Thyroid gland (tissue), 4 donors: Measurements from ENCODE around the gene GPD1L. TPM values are rescaled to one million over a fixed set of nuclear protein-coding genes. Genes with fewer than 3 reads are reported as not detected.

ENCODE experiments used
- DNase-seq, 2 donors: peaks; one replicate each; pipeline ENCODE4 v3.0.0-alpha.2; 2019
- H3K27ac ChIP-seq, 3 donors: fragments of 200-600 bp; sonication (generic); 1 replicate in 2 of 3; 2 replicates in 1 of 3; pipeline ENCODE4 v1.5.1; 2016 to 2019; ENCODE audit warnings: mild to moderate bottlenecking in 1 of 3, moderate library complexity in 1 of 3
- H3K27me3 ChIP-seq: fragments of 200-600 bp; sonication (generic); one replicate; pipeline ENCODE4 v1.5.1; 2019
- H3K36me3 ChIP-seq, 2 donors: fragments of 200-600 bp; sonication (generic); one replicate each; pipeline ENCODE4 v1.5.1; 2016 to 2019
- H3K4me1 ChIP-seq, 2 donors: fragments of 200-600 bp; sonication (generic); one replicate each; pipeline ENCODE4 v1.5.1; 2017 to 2019
- H3K4me3 ChIP-seq, 3 donors: fragments of 200-600 bp; sonication (generic); replicated peaks in 1 of 3; 1 replicate in 2 of 3; 2 replicates in 1 of 3; pipeline ENCODE4 v1.5.1; 2016; ENCODE audit warnings: mild to moderate bottlenecking in 1 of 3
- H3K9me3 ChIP-seq: fragments of 200-600 bp; sonication (generic); one replicate; pipeline ENCODE4 v1.5.1; 2017
- CTCF ChIP-seq, 6 experiments: fragments of 200-600 bp in 3 of 6; fragments of 450-650 bp in 3 of 6; sonication (generic) in 3 of 6; IDR thresholded peaks; one replicate each; pipeline ENCODE4 v1.5.1; 2016 to 2019; ENCODE audit warnings: antibody characterized with exemption in 6 of 6, mild to moderate bottlenecking in 2 of 6, inconsistent platforms in 1 of 6, moderate library complexity in 1 of 6
- POLR2A ChIP-seq, 2 donors: fragments of 450-650 bp; IDR thresholded peaks; one replicate each; pipeline ENCODE4 v1.6.1; 2017; ENCODE audit warnings: antibody characterized with exemption in 2 of 2, mild to moderate bottlenecking in 2 of 2, moderate library complexity in 1 of 2
- WGBS, 2 donors: methylation state at CpG; one replicate each; pipeline ENCODE4 v1.1.5; 2017; 5-methylcytosine and 5-hydroxymethylcytosine counted together
- intact Hi-C: fragments of 100-400 bp; cut with DNase I; formaldehyde crosslinking; loops from one replicate; pipeline ENCODE4 v1.15.1; 2023
- total RNA-seq, 4 donors: library from RNA; depleted of rRNA; stranded (reverse); fragments of >200 nt; gene quantifications; one replicate each; pipeline ENCODE4 v1.2.3, GENCODE V29; 2016

Gene GPD1L
- total RNA-seq, 4 donors from 2014 or later = 66.4 to 137 (median 104) TPM

GRCh38 chr3:32077260-32078084 lies 28.9 kb upstream of the GPD1L start:
- H3K4me3 ChIP-seq = no peak overlapping the region

GRCh38 chr3:32078085-32078634 lies 28.3 kb upstream of the GPD1L start:
- Histone ChIP-seq H3K27me3 (no peaks in the 10 kb centered on the region), H3K4me3 (no peak overlapping the region), H3K36me3 (no peaks in the 10 kb centered on the region), H3K4me1 (peaks cover 0 to 10% of the 10 kb centered on the region in 2 donors), H3K9me3 (no peaks in the 10 kb centered on the region), H3K27ac (no peak overlapping the region)
- no peak for DNase-seq
- intact Hi-C loops = no loop called here
- 90 to 93% methylated on average over 3 of the region's 3 CpGs for WGBS, 2 donors
- TF ChIP-seq CTCF (IDR thresholded peaks at IDR 0.05) = no peak
- TF ChIP-seq POLR2A (IDR thresholded peaks at IDR 0.05) = no peak

More at GRCh38 chr3:32077260-32078084, 28.9 kb upstream of the GPD1L start:
- no peak for TF ChIP-seq CTCF (IDR thresholded peaks at IDR 0.05)
- no peak for TF ChIP-seq POLR2A (IDR thresholded peaks at IDR 0.05)
- Histone ChIP-seq H3K27me3 (no peaks in the 10 kb centered on the region), H3K36me3 (no peaks in the 10 kb centered on the region), H3K27ac (no peak overlapping the region), H3K9me3 (no peaks in the 10 kb centered on the region), H3K4me1 (peaks cover 0 to 5% of the 10 kb centered on the region in 2 donors)
- WGBS, 2 donors = 68 to 80% methylated on average over 14 of the region's 14 CpGs
- intact Hi-C loops = no loop called here
- no peak for DNase-seq

- no peak for DNase-seq
- no peak overlapping the region for H3K27ac ChIP-seq
- TF ChIP-seq CTCF (IDR thresholded peaks at IDR 0.05) (no peak), POLR2A (IDR thresholded peaks at IDR 0.05) (no peak)
Measured at GRCh38 chr3:32078864-32079263, 27.6 kb upstream of the GPD1L start.

GRCh38 chr3:32082721-32083120 lies 23.7 kb upstream of the GPD1L start:
- intact Hi-C loops = no loop called here
- TF ChIP-seq POLR2A (IDR thresholded peaks at IDR 0.05) (no peak), CTCF (IDR thresholded peaks at IDR 0.05) (no peak)
- DNase-seq = peak; percentile 3 to 16
- Histone ChIP-seq H3K4me1 (peaks cover 0 to 10% of the 10 kb centered on the region in 2 donors), H3K27ac (peak overlapping the region in 1 of 3 donors; percentile 4), H3K27me3 (no peaks in the 10 kb centered on the region), H3K36me3 (no peaks in the 10 kb centered on the region), H3K9me3 (no peaks in the 10 kb centered on the region), H3K4me3 (no peak overlapping the region)
- 44 to 51% methylated on average over 3 of the region's 3 CpGs for WGBS, 2 donors

More at GRCh38 chr3:32078864-32079263, 27.6 kb upstream of the GPD1L start:
- intact Hi-C loops = no loop called here
- no peaks in the 10 kb centered on the region for H3K9me3 ChIP-seq
- no peak overlapping the region for H3K4me3 ChIP-seq
- H3K36me3 ChIP-seq = no peaks in the 10 kb centered on the region
- peaks cover 0 to 10% of the 10 kb centered on the region in 2 donors for H3K4me1 ChIP-seq
- H3K27me3 ChIP-seq = no peaks in the 10 kb centered on the region

GRCh38 chr3:32083702-32084270 lies 22.6 kb upstream of the GPD1L start:
- no peak overlapping the region for H3K4me3 ChIP-seq
- H3K36me3 ChIP-seq = no peaks in the 10 kb centered on the region
- no peak for DNase-seq
- no peaks in the 10 kb centered on the region for H3K27me3 ChIP-seq
- WGBS, 2 donors = 96 to 98% methylated on average over 3 of the region's 3 CpGs
- H3K9me3 ChIP-seq = no peaks in the 10 kb centered on the region
- peaks cover 0 to 10% of the 10 kb centered on the region in 2 donors for H3K4me1 ChIP-seq
- no peak overlapping the region for H3K27ac ChIP-seq
- intact Hi-C loops = no loop called here
- no peak for TF ChIP-seq POLR2A (IDR thresholded peaks at IDR 0.05)
- no peak for TF ChIP-seq CTCF (IDR thresholded peaks at IDR 0.05)
